Germinal center (tissue), 1 donor: ENCODE data around the gene SULT1A2.
"Not testable (repeated sequence)": the region's sequence is repeated elsewhere in the genome, so short reads cannot be mapped to it uniquely, and the experiment has no call there.

ENCODE experiments used
- DNase-seq: peaks from one replicate; pipeline ENCODE4 v3.0.0; 2012; ENCODE audit warnings: mixed read lengths, low spot score

SULT1A2 gene

GRCh38 chr16:28609631-28610594, 13.1 kb upstream of the SULT1A2 start, which contains the start of gene SULT1A1:
Gene SULT1A1, minus strand, starts transcription at chr16:28610044. Its CDS starts 1,189 bp downstream, at chr16:28608855.
- DNase-seq = no peak

DNA sequence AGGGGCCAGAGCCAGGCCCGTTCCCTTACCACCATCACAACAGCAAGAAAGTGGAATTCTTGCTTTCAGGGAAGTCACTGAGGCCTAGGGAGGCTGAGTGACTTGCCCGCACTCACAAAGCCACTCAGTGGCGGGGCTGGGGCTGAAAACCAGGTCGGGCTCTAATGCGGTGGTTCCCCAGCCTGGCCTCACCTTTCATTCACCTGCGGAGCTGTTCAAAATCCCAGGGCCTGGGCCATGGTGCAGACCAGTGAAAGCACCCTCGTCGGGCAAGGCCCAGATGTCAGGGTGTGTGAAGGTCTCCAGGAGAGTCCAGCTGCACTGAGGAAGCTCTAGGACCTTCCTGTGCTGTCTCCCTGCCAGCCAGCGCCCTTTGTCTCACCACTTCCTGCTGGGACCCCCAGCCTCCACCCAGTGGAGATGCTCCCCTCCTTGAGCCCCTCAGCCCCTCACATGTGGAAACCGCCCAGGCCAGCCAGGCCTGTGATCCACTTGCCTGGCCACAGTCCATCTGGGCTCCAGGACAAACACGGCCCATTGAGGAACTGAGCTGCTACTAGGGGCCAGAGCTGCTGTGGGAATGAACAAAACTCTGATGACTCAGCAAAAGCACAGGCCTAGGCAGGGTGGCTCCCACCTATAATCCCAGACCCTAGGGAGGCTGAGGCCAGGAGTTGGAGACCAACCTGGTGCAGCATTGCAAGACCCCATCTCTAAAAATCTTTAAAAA, 12.2 kb upstream of the SULT1A2 start:
- DNase-seq = not testable (repeated sequence)

GRCh38 chr16:28608496-28608808, 11.6 kb upstream of the SULT1A2 start:
- not testable (repeated sequence) for DNase-seq

GRCh38 chr16:28607681-28608495, 11.0 kb upstream of the SULT1A2 start:
- DNase-seq = not testable (repeated sequence)

- no peak for DNase-seq
Measured at GRCh38 chr16:28607116-28607623, 10.3 kb upstream of the SULT1A2 start.

DNA sequence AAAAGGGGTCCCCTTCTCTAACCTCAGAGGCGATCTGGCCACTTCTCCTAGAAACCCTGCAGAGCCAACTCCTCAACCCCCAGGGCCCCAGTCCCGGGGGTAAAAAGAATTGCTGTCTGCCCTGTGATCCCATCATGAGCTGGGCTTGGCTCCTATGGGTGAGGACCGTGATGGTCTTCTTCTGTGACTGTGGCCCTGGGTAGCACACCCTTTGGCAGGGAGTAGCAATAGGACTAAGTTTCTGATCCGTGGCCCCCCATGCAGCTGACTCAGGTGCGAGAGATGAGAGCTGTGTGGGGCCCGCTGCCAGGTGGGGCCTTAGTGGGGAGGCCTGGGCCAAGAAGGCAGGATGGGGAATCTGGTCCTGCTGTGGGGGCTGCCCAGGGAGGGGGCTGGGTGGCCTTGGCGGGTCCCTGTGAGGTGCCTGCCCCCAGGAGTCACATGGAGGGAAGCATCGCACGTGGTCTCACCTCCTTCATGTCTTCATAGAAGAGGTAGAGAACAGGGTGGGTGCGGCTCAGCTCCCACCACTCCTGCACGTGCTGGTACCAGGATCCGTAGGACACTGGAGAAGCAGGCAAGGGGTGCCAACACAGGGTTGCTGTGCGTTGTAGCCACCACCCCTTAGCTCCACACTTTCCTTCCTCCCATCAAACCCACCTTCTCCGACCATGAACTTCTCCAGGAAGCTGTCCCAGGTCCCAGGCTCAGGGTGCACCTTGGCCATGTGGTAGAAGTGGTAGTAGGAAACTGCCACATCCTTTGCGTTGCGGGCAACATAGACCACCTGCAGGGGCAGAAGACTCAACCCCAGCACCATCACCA, 9.7 kb upstream of the SULT1A2 start:
- no peak for DNase-seq

DNA sequence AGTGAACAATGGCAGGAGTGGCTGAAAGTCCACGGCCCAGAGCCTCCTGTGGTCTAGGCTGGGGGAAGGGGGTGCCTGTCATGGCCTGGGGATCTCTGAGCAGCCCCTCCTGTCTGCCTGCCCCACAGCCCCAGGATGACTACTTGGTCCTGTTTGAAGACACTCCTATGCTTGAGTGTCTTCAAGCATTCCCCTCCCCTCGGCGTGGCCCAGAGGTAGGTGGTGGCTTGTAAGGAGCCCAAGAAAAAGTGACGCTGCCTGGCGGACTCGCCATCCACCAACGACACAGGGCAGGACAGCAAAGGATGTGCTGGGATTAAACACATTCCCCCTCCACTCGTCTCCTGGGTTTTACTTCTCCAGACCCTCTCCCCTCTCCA, 7.3 kb upstream of the SULT1A2 start:
- no peak for DNase-seq

- DNase-seq = no peak
Measured at GRCh38 chr16:28603381-28604185, 6.7 kb upstream of the SULT1A2 start.

DNA sequence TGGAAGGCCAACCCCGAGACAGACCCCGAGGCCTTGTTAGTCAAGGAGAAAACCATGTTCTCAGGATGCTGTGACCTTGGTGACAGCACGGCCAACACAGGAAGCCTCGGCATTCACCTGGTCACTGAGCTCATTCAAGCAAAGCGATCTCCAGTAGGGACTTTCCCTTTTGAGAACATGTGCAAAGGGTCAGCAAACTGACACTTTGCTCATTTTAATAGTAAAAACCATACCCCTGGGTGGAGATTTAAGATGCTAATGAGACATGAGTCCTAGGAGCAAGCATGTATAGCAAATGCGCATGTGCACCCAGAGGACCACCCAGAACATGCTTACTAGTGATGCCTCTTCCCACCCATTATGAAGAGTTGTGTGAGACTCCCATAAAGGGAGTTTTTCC, 5.7 kb upstream of the SULT1A2 start:
- DNase-seq = no peak

- DNase-seq = not testable (repeated sequence)
Measured at GRCh38 chr16:28602062-28602461, 5.2 kb upstream of the SULT1A2 start.

DNA sequence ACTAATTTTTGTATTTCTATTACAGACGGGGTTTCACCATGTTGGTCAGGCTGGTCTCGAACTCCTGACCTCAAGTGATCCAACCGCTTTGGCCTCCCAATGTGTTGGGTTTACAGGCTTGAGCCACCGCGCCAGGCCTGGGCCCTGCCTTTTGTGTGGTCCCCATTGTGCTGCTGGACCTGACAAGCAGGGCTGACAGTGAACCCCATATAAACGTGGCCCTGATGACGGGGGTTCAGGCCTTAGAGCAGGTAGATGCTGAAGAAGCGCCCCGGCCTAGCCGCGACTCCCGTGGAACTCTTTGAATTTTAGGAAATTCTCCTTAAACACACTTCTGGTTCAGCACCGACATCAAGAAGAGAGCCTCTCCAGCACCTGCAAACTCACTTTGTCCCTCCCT, 4.7 kb upstream of the SULT1A2 start:
- not testable (repeated sequence) for DNase-seq

DNA sequence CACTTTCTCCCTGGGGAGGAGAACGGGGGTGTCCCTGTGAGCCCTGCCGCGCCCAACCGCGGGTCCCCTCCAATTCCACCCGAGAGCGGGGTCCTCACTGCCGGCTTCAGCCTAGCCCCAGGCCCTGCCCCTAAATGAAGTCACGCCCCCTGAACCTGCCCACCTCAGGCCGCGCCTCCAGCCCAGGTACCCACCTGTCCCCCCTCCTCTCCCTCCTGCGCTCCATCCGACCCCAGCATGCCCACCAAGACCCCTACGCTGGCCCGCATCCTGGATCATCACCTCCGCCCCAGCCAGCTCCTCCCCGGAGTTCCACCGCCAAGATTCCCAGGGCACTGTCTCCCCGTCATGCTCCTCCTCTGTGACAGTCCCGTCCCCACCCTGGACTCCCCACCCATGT, 4.1 kb upstream of the SULT1A2 start:
- not testable (repeated sequence) for DNase-seq

- not testable (repeated sequence) for DNase-seq
Measured at GRCh38 chr16:28599377-28600285, 2.8 kb upstream of the SULT1A2 start.

- peak; percentile 64 for DNase-seq
Measured at GRCh38 chr16:28597692-28598261, 927 bp upstream of the SULT1A2 start.

DNA sequence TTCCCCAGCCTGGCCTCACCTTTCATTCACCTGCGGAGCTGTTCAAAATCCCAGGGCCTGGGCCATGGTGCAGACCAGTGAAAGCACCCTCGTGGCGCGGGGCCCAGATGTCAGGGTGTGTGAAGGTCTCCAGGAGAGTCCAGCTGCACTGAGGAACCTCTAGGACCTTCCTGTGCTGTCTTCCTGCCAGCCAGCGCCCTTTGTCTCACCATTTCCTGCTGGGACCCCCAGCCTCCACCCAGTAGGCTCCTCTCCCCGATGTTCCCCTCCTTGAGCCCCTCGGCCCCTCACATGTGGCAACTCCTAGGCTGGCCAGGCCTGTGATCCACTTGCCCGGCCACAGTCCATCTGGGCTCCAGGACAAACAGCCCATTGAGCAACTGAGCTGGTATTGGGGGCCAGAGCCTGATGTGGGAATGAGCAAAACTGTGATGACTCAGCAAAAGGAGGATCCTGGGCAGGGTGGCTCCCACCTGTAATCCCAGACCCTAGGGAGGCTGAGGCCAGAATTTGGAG, 677 bp downstream of the SULT1A2 start:
- DNase-seq = no peak

DNA sequence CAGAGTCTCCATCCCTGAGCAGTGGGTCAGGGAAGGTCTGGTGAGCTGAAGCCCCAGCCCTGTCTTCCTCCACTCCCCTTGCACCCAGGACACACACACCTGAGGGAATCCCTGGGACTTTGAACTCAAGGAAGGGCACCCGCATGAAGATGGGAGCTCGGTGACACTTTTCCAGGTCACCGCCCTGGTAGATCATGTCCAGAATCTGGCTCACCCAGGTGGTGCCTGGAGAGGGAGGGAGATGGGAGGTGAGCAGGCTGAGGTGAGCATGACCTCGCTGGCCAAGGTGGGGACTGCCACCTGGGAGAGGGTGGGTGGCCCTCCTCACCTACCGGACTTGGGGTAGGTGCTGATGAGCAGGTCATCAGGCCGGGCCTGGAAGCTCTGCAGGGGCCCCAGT, 1.4 kb downstream of the SULT1A2 start:
- DNase-seq = not testable (repeated sequence)

GRCh38 chr16:28592979-28593553, 3.8 kb downstream of the SULT1A2 start:
- no peak for DNase-seq

GRCh38 chr16:28592511-28592910, 4.3 kb downstream of the SULT1A2 start:
- DNase-seq = no peak
